ENCODE data around the gene IMMP2L.

Gene IMMP2L

GRCh38 chr7:110889335-110889734, 673.0 kb downstream of the IMMP2L start:
- DNase-seq = no peak

GRCh38 chr7:110888641-110889040, 673.7 kb downstream of the IMMP2L start:
- peak; percentile 21 for DNase-seq

- no peak for DNase-seq
Observed at GRCh38 chr7:110885474-110885873, 676.8 kb downstream of the IMMP2L start.

GRCh38 chr7:110881721-110882120, 680.6 kb downstream of the IMMP2L start:
- no peak for DNase-seq

GRCh38 chr7:110880971-110881370, 681.3 kb downstream of the IMMP2L start:
- DNase-seq = no peak

GRCh38 chr7:110877016-110877415, 685.3 kb downstream of the IMMP2L start:
- no peak for DNase-seq

GRCh38 chr7:110875346-110875745, 686.9 kb downstream of the IMMP2L start:
- DNase-seq = no peak

- DNase-seq = no peak
Observed at GRCh38 chr7:110871856-110872255, 690.4 kb downstream of the IMMP2L start.

- DNase-seq = no peak
Observed at GRCh38 chr7:110870926-110871325, 691.4 kb downstream of the IMMP2L start.

- no peak for DNase-seq
Observed at GRCh38 chr7:110868458-110868857, 693.8 kb downstream of the IMMP2L start.

- no peak for DNase-seq
Observed at GRCh38 chr7:110867771-110868170, 694.5 kb downstream of the IMMP2L start.

- DNase-seq = no peak
Observed at GRCh38 chr7:110863258-110863657, 699.0 kb downstream of the IMMP2L start.

- no peak for DNase-seq
Observed at GRCh38 chr7:110861163-110861562, 701.1 kb downstream of the IMMP2L start.

- DNase-seq = no peak
Observed at GRCh38 chr7:110857106-110857505, 705.2 kb downstream of the IMMP2L start.

GRCh38 chr7:110856704-110857103, 705.6 kb downstream of the IMMP2L start:
- no peak for DNase-seq

- no peak for DNase-seq
Observed at GRCh38 chr7:110854651-110855050, 707.6 kb downstream of the IMMP2L start.

GRCh38 chr7:110854166-110854565, 708.1 kb downstream of the IMMP2L start:
- no peak for DNase-seq

- DNase-seq = no peak
Observed at GRCh38 chr7:110853263-110853662, 709.0 kb downstream of the IMMP2L start.

- DNase-seq = no peak
Observed at GRCh38 chr7:110852156-110852940, 709.9 kb downstream of the IMMP2L start.

GRCh38 chr7:110850224-110850623, 712.1 kb downstream of the IMMP2L start:
- DNase-seq = no peak

- no peak for DNase-seq
Observed at GRCh38 chr7:110842796-110843195, 719.5 kb downstream of the IMMP2L start.

- DNase-seq = no peak
Observed at GRCh38 chr7:110841840-110842545, 720.3 kb downstream of the IMMP2L start.

GRCh38 chr7:110839866-110840265, 722.4 kb downstream of the IMMP2L start:
- no peak for DNase-seq

GRCh38 chr7:110835849-110836248, 726.4 kb downstream of the IMMP2L start:
- no peak for DNase-seq
